HEK293 (cell line): ENCODE data around the gene ADM2.

ENCODE experiments used
- CTCF ChIA-PET: fragments of 350-600 bp; formaldehyde crosslinking; extraction: SDS; loops from one replicate; lab custom pipeline; 2021; ENCODE audit warnings: antibody characterized with exemption; lab: Yijun Ruan, JAX
- POLR2A ChIA-PET: fragments of 300-600 bp; formaldehyde crosslinking; extraction: SDS; loops from one replicate; lab custom pipeline; 2020; ENCODE audit warnings: antibody characterized with exemption, inconsistent platforms; lab: Yijun Ruan, JAX
- H3K27ac ChIP-seq: fragments of 200-500 bp; sonication (Bioruptor generic); 2 replicates; pipeline ENCODE4 v1.5.1; 2014; ENCODE audit warnings: low read depth, low read length, control low read depth, inconsistent platforms; ENCODE audit errors: extremely low read depth
- H3K36me3 ChIP-seq, 2 experiments: fragments of 200-500 bp in 1 of 2; sonication (Bioruptor generic) in 1 of 2; 1 replicate in 1 of 2; 2 replicates in 1 of 2; pipeline ENCODE4 v1.5.1; 2014 to 2017; ENCODE audit warnings: inconsistent platforms in 2 of 2, low read length in 2 of 2; ENCODE audit not compliant: control insufficient read depth in 2 of 2, insufficient read depth in 1 of 2
- H3K4me1 ChIP-seq: fragments of 200-500 bp; sonication (Bioruptor generic); 2 replicates; pipeline ENCODE4 v1.5.1; 2014; ENCODE audit warnings: mild to moderate bottlenecking, low read length, inconsistent platforms; ENCODE audit not compliant: control insufficient read depth, insufficient read depth
- H3K4me3 ChIP-seq: 2 replicates; pipeline ENCODE4 v1.5.1; 2011; ENCODE audit warnings: low read depth, mild to moderate bottlenecking, control low read depth, low read length, moderate library complexity
- H3K9me3 ChIP-seq: fragments of 200-500 bp; sonication (Bioruptor generic); 2 replicates; pipeline ENCODE4 v1.5.1; 2014; ENCODE audit warnings: low read depth, low read length, inconsistent platforms; ENCODE audit not compliant: control insufficient read depth, insufficient read depth
- CTCF ChIP-seq: fragments of 450-650 bp; formaldehyde crosslinking; IDR thresholded peaks from 2 replicates; pipeline ENCODE4 v1.5.1; 2016; ENCODE audit warnings: missing biosample characterization, missing genetic modification characterization
- KLF1 ChIP-seq: fragments of 450-650 bp; formaldehyde crosslinking; IDR thresholded peaks from 2 replicates; pipeline ENCODE4 v1.5.1; 2016; ENCODE audit warnings: missing biosample characterization, missing genetic modification characterization
- OVOL3 ChIP-seq: fragments of 450-650 bp; formaldehyde crosslinking; IDR thresholded peaks from 2 replicates; pipeline ENCODE4 v1.5.1; 2016; ENCODE audit warnings: missing biosample characterization, missing genetic modification characterization
- ZBTB17 ChIP-seq: fragments of 450-650 bp; formaldehyde crosslinking; IDR thresholded peaks from 2 replicates; pipeline ENCODE4 v1.5.1; 2016; ENCODE audit warnings: missing biosample characterization, missing genetic modification characterization
- ZFHX2 ChIP-seq: fragments of 450-650 bp; formaldehyde crosslinking; conservative IDR thresholded peaks from 2 replicates; pipeline ENCODE4 v1.5.1; 2016; ENCODE audit warnings: missing biosample characterization, missing genetic modification characterization
- ZNF2 ChIP-seq: fragments of 450-650 bp; formaldehyde crosslinking; IDR thresholded peaks from 2 replicates; pipeline ENCODE4 v1.5.1; 2016; ENCODE audit warnings: missing biosample characterization, missing genetic modification characterization
- ZNF518A ChIP-seq: fragments of 450-650 bp; formaldehyde crosslinking; conservative IDR thresholded peaks from 2 replicates; pipeline ENCODE4 v1.5.1; 2016; ENCODE audit warnings: low read depth, missing biosample characterization, missing genetic modification characterization
- ZNF610 ChIP-seq: fragments of 450-650 bp; formaldehyde crosslinking; IDR thresholded peaks from 2 replicates; pipeline ENCODE4 v1.5.1; 2016; ENCODE audit warnings: missing biosample characterization, missing genetic modification characterization, borderline replicate concordance
- ZNF626 ChIP-seq: fragments of 450-650 bp; sonication (Bioruptor Pico); formaldehyde crosslinking; IDR thresholded peaks from 2 replicates; pipeline ENCODE4 v1.5.1; 2018; ENCODE audit warnings: missing biosample characterization, missing genetic modification characterization, inconsistent platforms
- ZNF830 ChIP-seq: fragments of 450-650 bp; IDR thresholded peaks from 2 replicates; pipeline ENCODE4 v1.5.0; 2018; ENCODE audit warnings: missing biosample characterization, missing genetic modification characterization, low read depth, mild to moderate bottlenecking, moderate library complexity
- TF ChIP-seq, protein P1 (sequence below): fragments of 450-650 bp; formaldehyde crosslinking; IDR thresholded peaks from 2 replicates; pipeline ENCODE4 v1.5.1; 2016; ENCODE audit warnings: missing biosample characterization, missing genetic modification characterization
- TF ChIP-seq, protein P2 (sequence below): fragments of 450-650 bp; IDR thresholded peaks from 2 replicates; pipeline ENCODE4 v1.5.1; 2018; ENCODE audit warnings: missing biosample characterization, missing genetic modification characterization

ADM2 gene

GRCh38 chr22:50483556-50483955 is 2.2 kb downstream of the ADM2 start:
- Histone ChIP-seq H3K36me3 (no peaks in the 10 kb centered on the region), H3K9me3 (no peaks in the 10 kb centered on the region), H3K4me3 (no peak overlapping the region), H3K27ac (no peak overlapping the region), H3K4me1 (no peaks in the 10 kb centered on the region)
- ChIA-PET POLR2A (interaction anchor here (0.8 to 2.2 kb wide), 2 partner anchors 17 to 24 kb away, joined by 5 to 7 read pairs; partner anchors contain the start of genes LMF2 and NCAPH2), CTCF (interaction anchor here (0.6 to 1.1 kb wide), 3 partner anchors 11 to 291 kb away, joined by 3 to 5 read pairs (median 3); no protein-coding TSS in a partner anchor)
- 0 out of 2 replicates have a peak, but pooled peaks have one; percentile 17 for TF ChIP-seq KLF1 (tag by site-specific recombination)
- TF ChIP-seq, protein P1, sequence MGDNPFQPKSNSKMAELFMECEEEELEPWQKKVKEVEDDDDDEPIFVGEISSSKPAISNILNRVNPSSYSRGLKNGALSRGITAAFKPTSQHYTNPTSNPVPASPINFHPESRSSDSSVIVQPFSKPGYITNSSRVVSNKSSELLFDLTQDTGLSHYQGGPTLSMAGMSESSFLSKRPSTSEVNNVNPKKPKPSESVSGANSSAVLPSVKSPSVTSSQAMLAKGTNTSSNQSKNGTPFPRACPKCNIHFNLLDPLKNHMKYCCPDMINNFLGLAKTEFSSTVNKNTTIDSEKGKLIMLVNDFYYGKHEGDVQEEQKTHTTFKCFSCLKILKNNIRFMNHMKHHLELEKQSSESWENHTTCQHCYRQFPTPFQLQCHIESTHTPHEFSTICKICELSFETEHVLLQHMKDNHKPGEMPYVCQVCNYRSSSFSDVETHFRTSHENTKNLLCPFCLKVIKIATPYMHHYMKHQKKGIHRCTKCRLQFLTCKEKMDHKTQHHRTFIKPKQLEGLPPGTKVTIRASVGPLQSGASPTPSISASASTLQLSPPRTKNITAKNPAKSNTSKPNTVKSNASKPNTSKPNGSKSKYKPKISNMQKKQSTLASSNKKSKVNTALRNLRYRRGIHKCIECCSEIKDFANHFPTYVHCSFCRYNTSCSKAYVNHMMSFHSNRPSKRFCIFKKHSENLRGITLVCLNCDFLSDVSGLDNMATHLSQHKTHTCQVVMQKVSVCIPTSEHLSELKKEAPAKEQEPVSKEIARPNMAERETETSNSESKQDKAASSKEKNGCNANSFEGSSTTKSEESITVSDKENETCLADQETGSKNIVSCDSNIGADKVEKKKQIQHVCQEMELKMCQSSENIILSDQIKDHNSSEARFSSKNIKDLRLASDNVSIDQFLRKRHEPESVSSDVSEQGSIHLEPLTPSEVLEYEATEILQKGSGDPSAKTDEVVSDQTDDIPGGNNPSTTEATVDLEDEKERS, result no peak

DNA sequence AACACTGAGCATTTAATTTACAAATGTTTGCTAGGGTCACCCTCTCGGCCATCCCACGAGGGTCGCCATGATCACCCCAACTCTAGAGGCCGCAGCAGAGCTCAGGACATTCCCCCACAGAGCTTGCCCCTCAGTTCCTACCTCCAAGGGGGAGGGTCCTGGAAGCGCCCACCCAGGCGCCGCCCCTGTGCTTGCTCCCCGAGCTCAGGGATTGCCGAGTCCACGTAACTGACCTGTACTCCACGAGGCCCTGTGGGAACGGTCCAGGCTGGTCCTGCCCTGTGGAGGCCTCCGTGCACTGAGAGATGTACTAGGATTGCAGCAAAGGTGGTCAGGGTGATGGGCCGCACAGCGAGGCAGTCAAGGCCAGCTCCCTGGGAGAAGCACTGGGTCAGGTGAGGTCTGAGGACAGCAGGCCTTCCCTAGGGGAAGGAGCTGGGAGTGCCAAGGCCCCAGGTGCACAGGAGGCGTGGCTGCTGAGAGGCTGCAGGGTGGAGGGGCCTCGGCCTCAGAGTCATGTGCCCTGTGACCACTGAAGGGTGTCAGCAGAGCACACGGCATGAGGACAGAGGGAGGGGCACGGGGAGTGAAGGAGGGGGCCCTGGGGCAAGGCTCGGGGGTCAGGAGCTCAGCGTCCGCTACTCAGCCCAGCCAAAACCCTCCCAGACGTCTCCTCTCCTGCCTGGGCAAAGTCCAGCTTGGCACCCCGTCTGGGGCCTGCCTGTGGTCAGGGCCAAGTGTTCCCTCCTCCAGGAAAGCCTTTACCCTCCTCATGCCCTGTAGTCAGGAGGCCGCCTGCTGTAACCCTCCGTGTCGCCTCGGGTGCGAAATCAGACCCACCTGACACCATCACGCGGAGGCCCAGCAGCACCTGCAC is 2.9 kb downstream of the ADM2 start:
- H3K9me3 ChIP-seq, result no peaks in the 10 kb centered on the region
- H3K4me3 ChIP-seq, result no peak overlapping the region
- POLR2A ChIA-PET, result interaction anchor here (0.6 to 2.2 kb wide), 4 partner anchors 16 to 53 kb away, joined by 3 to 7 read pairs (median 4); partner anchors contain the start of genes LMF2 and NCAPH2
- TF ChIP-seq KLF1 (tag by site-specific recombination) (peak; percentile 30; the same call in 1 of the 2 replicates), ZNF2 (no peak)
- TF ChIP-seq, all 188 proteins: peak for 1
- Histone ChIP-seq H3K27ac (no peak overlapping the region), H3K4me1 (no peaks in the 10 kb centered on the region), H3K36me3 (no peaks in the 10 kb centered on the region)
- CTCF ChIA-PET, result interaction anchor here (0.6 to 3.1 kb wide), 3 partner anchors 13 to 292 kb away, joined by 3 to 21 read pairs (median 5); no protein-coding TSS in a partner anchor

DNA sequence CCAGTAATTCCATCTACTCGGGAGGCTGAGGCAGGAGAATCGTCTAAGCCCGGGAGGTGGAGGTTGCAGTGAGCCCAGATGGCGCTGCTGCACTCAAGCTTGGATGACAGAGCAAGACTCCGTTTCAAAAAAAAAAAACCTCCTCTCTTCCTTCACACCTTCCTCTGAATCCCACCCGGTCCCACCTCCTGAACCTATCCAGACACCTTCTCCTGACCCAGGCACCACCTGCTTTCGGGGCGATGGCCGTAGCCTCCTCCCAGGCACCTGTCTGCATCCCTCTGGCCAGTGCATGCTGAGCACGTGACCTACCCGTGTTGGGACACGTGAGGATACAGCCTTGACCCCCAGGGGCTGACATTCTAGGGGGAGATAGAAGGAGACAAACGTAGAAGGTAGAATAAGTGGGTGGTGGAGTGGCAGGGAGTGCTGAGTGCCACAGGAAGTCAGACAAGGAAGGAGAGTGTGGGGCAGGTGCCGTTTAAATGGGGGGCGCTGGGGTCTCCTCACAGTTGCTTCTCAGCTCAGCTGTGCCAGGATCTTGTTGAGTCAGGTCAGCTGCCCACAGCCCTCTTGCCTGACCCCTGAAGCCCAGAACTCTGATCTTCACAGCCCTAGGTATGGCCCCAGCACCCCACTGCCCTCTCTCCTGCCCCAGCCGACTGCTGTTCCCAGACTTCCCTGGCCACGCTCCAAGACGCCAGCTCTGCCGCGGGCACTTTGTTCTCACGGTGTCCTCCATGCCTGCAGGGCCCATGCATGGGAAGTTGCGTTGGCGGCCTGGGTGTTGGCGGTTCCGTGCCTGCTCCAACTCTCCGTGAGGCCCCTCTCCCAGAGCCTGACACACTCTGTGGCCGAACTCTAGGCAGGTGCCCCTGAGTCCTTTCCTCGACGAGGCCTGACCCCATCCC is 4.1 kb downstream of the ADM2 start:
- ChIA-PET CTCF (interaction anchor here (1.2 to 3.1 kb wide), 2 partner anchors 12 kb away, joined by 5 to 21 read pairs; no protein-coding TSS in a partner anchor), POLR2A (interaction anchor here (0.6 to 2.2 kb wide), 5 partner anchors 12 to 54 kb away, joined by 3 to 8 read pairs (median 4); partner anchors contain the start of genes LMF2 and NCAPH2)
- Histone ChIP-seq H3K4me3 (no peak overlapping the region), H3K27ac (no peak overlapping the region), H3K36me3 (no peaks in the 10 kb centered on the region), H3K4me1 (no peaks in the 10 kb centered on the region), H3K9me3 (no peaks in the 10 kb centered on the region)
- TF ChIP-seq ZNF830 (tag by site-specific recombination) (no peak), ZNF610 (tag by site-specific recombination) (no peak), ZNF518A (tag by site-specific recombination) (no peak), OVOL3 (no peak), CTCF (tag by site-specific recombination) (peak; percentile 42; the same call in 1 of the 2 replicates), ZNF626 (tag by site-specific recombination) (no peak), ZBTB17 (tag by site-specific recombination) (0 out of 2 replicates have a peak, but pooled peaks have one; percentile 23), ZFHX2 (tag by site-specific recombination) (0 out of 2 replicates have a peak, but pooled peaks have one; percentile 8)
- TF ChIP-seq, protein P2, sequence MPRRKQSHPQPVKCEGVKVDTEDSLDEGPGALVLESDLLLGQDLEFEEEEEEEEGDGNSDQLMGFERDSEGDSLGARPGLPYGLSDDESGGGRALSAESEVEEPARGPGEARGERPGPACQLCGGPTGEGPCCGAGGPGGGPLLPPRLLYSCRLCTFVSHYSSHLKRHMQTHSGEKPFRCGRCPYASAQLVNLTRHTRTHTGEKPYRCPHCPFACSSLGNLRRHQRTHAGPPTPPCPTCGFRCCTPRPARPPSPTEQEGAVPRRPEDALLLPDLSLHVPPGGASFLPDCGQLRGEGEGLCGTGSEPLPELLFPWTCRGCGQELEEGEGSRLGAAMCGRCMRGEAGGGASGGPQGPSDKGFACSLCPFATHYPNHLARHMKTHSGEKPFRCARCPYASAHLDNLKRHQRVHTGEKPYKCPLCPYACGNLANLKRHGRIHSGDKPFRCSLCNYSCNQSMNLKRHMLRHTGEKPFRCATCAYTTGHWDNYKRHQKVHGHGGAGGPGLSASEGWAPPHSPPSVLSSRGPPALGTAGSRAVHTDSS (tag by site-specific recombination), result no peak
